Measurements from ENCODE around the gene HS3ST6. TPM values are rescaled to one million over a fixed set of nuclear protein-coding genes. Genes with fewer than 3 reads are reported as not detected.

The HS3ST6 gene
- total and polyA plus RNA-seq, 2 of the 13 experiments (the other 11 are each of a cell fraction or from before 2014, with no cell fraction given): not detected

- ATAC-seq (peak; percentile 59), FAIRE-seq (no peak), DNase-seq (ENCODE audit: low spot score) (no peak)
- intact Hi-C loops (cut with micrococcal nuclease; ENCODE audit: unreplicated experiment): no loop called here
- H3K79me2 ChIP-seq (ENCODE audit: insufficient read depth, low read length): no peaks in the 10 kb centered on the region
- BruUV-seq (replicated peaks): no TSS peak
- ChIA-PET POLR2A (no interaction called here), CTCF (ENCODE audit: low intra/inter-chr PET ratio, low total read pairs) (no interaction called here)
- H3K9me3 ChIP-seq (ENCODE audit: low read length): no peaks in the 10 kb centered on the region
- H2AFZ ChIP-seq (ENCODE audit: low read length): no peak overlapping the region
- in situ Hi-C loops (cut with HindIII; ENCODE audit: extremely low pct_ligation_motif_present, low pct_unique_long_range_greater_than_20kb): no loop called here
- peaks cover 7 to 53% of the 10 kb centered on the region in 2 experiments; a peak in 4 of 5 replicates for H3K27me3 ChIP-seq (ENCODE audit: control insufficient read depth in 1 of 2, insufficient read depth in 2 of 2, low read length in 2 of 2)
- H3K4me2 ChIP-seq (ENCODE audit: low read depth, low read length): peak overlapping the region; percentile 46
- H3K4me1 ChIP-seq (ENCODE audit: insufficient read depth, low read length): peaks cover 12% of the 10 kb centered on the region
- no peaks in the 10 kb centered on the region for H4K20me1 ChIP-seq (ENCODE audit: insufficient read depth, low read length)
- H3K36me3 ChIP-seq (replicated peaks in 1 of 2; ENCODE audit: control insufficient read depth in 1 of 2, insufficient read depth in 2 of 2, low read length in 2 of 2): no peaks in the 10 kb centered on the region
- no peak overlapping the region for H3K9ac ChIP-seq (ENCODE audit: insufficient read depth, low read depth, low read length)
- WGBS (ENCODE audit: low lambda C conversion rate): 4% methylated on average over 4 of the region's 9 CpGs
- H3K27ac ChIP-seq (ENCODE audit: extremely low read length, insufficient read depth, low read length): no peak overlapping the region
- peak overlapping the region in 1 of 3 experiments; percentile 31; a peak in 1 of 6 replicates for H3K4me3 ChIP-seq (replicated peaks in 1 of 3; ENCODE audit: insufficient read depth in 1 of 3, low read depth in 2 of 3, low read length in 3 of 3)
- no peak for TF ChIP-seq ZFYVE20 (CRISPR knock-in tag; IDR thresholded peaks at IDR 0.05; ENCODE audit: borderline replicate concordance, low read depth)
- no peak for TF ChIP-seq NCOA1 (CRISPR knock-in tag; IDR thresholded peaks at IDR 0.05)
- no peak for TF ChIP-seq TBL1XR1 (IDR thresholded peaks at IDR 0.05; ENCODE audit: borderline replicate concordance, low read length, partially characterized antibody)
- 0 out of 2 replicates have a peak, but pooled peaks have one; percentile 33 for TF ChIP-seq ZNF678 (CRISPR knock-in tag; IDR thresholded peaks at IDR 0.05)
- 0 out of 2 replicates have a peak, but pooled peaks have one; percentile 41 for TF ChIP-seq ZNF556 (CRISPR knock-in tag; IDR thresholded peaks at IDR 0.05; ENCODE audit: borderline replicate concordance)
- TF ChIP-seq, protein P1, sequence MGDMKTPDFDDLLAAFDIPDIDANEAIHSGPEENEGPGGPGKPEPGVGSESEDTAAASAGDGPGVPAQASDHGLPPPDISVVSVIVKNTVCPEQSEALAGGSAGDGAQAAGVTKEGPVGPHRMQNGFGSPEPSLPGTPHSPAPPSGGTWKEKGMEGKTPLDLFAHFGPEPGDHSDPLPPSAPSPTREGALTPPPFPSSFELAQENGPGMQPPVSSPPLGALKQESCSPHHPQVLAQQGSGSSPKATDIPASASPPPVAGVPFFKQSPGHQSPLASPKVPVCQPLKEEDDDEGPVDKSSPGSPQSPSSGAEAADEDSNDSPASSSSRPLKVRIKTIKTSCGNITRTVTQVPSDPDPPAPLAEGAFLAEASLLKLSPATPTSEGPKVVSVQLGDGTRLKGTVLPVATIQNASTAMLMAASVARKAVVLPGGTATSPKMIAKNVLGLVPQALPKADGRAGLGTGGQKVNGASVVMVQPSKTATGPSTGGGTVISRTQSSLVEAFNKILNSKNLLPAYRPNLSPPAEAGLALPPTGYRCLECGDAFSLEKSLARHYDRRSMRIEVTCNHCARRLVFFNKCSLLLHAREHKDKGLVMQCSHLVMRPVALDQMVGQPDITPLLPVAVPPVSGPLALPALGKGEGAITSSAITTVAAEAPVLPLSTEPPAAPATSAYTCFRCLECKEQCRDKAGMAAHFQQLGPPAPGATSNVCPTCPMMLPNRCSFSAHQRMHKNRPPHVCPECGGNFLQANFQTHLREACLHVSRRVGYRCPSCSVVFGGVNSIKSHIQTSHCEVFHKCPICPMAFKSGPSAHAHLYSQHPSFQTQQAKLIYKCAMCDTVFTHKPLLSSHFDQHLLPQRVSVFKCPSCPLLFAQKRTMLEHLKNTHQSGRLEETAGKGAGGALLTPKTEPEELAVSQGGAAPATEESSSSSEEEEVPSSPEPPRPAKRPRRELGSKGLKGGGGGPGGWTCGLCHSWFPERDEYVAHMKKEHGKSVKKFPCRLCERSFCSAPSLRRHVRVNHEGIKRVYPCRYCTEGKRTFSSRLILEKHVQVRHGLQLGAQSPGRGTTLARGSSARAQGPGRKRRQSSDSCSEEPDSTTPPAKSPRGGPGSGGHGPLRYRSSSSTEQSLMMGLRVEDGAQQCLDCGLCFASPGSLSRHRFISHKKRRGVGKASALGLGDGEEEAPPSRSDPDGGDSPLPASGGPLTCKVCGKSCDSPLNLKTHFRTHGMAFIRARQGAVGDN (CRISPR knock-in tag; IDR thresholded peaks at IDR 0.05): peak; percentile 64
- no peak for TF ChIP-seq RFX3 (CRISPR knock-in tag; IDR thresholded peaks at IDR 0.05)
- TF ChIP-seq RORA (CRISPR knock-in tag; IDR thresholded peaks at IDR 0.05): no peak
- no peak for TF ChIP-seq ASH2L (IDR thresholded peaks at IDR 0.05; ENCODE audit: insufficient read length, low read depth, low read length)
- TF ChIP-seq MYC (CRISPR knock-in tag; IDR thresholded peaks at IDR 0.05; ENCODE audit: borderline replicate concordance): 0 out of 2 replicates have a peak, but pooled peaks have one; percentile 14
- TF ChIP-seq DNMT3B (CRISPR knock-in tag; conservative IDR thresholded peaks at IDR 0.05): no peak
- no peak for TF ChIP-seq REPIN1 (CRISPR knock-in tag; IDR thresholded peaks at IDR 0.05; ENCODE audit: borderline replicate concordance, low read depth)
- TF ChIP-seq, protein P2, sequence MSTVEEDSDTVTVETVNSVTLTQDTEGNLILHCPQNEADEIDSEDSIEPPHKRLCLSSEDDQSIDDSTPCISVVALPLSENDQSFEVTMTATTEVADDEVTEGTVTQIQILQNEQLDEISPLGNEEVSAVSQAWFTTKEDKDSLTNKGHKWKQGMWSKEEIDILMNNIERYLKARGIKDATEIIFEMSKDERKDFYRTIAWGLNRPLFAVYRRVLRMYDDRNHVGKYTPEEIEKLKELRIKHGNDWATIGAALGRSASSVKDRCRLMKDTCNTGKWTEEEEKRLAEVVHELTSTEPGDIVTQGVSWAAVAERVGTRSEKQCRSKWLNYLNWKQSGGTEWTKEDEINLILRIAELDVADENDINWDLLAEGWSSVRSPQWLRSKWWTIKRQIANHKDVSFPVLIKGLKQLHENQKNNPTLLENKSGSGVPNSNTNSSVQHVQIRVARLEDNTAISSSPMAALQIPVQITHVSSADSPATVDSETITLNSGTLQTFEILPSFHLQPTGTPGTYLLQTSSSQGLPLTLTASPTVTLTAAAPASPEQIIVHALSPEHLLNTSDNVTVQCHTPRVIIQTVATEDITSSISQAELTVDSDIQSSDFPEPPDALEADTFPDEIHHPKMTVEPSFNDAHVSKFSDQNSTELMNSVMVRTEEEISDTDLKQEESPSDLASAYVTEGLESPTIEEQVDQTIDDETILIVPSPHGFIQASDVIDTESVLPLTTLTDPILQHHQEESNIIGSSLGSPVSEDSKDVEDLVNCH (CRISPR knock-in tag; IDR thresholded peaks at IDR 0.05): no peak
- peak; percentile 6; the same call in 1 of the 2 replicates for TF ChIP-seq SAP130 (CRISPR knock-in tag; IDR thresholded peaks at IDR 0.05; ENCODE audit: low read depth)
- TF ChIP-seq ZFP36L1 (CRISPR knock-in tag; IDR thresholded peaks at IDR 0.05): no peak
- TF ChIP-seq MED8 (CRISPR knock-in tag; IDR thresholded peaks at IDR 0.05; ENCODE audit: insufficient replicate concordance): no peak
Measured at GRCh38 chr16:1900452-1900774, 17.8 kb downstream of the HS3ST6 start.
